Measurements from ENCODE around the gene LHPP. TPM values are rescaled to one million over a fixed set of nuclear protein-coding genes. Genes with fewer than 3 reads are reported as not detected.

LHPP gene
- total RNA-seq, 1 donor from 2014 or later: 18.8 TPM

- no peaks in the 10 kb centered on the region for H3K27me3 Mint-ChIP-seq (ENCODE audit: unreplicated experiment)
- peaks cover 5% of the 10 kb centered on the region for H3K9me3 Mint-ChIP-seq (ENCODE audit: unreplicated experiment)
- TF ChIP-seq, protein P1, sequence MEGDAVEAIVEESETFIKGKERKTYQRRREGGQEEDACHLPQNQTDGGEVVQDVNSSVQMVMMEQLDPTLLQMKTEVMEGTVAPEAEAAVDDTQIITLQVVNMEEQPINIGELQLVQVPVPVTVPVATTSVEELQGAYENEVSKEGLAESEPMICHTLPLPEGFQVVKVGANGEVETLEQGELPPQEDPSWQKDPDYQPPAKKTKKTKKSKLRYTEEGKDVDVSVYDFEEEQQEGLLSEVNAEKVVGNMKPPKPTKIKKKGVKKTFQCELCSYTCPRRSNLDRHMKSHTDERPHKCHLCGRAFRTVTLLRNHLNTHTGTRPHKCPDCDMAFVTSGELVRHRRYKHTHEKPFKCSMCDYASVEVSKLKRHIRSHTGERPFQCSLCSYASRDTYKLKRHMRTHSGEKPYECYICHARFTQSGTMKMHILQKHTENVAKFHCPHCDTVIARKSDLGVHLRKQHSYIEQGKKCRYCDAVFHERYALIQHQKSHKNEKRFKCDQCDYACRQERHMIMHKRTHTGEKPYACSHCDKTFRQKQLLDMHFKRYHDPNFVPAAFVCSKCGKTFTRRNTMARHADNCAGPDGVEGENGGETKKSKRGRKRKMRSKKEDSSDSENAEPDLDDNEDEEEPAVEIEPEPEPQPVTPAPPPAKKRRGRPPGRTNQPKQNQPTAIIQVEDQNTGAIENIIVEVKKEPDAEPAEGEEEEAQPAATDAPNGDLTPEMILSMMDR (IDR thresholded peaks at IDR 0.05): no peak
- no peak overlapping the region for H3K27ac Mint-ChIP-seq (ENCODE audit: unreplicated experiment)
- no peak for DNase-seq (ENCODE audit: extremely low spot score, unreplicated experiment)
- H3K36me3 Mint-ChIP-seq (ENCODE audit: unreplicated experiment): peaks cover 4% of the 10 kb centered on the region
- no peak overlapping the region for H3K4me3 Mint-ChIP-seq (ENCODE audit: unreplicated experiment)
- H3K4me1 Mint-ChIP-seq (ENCODE audit: unreplicated experiment): peaks cover 27% of the 10 kb centered on the region
Observed at GRCh38 chr10:124557167-124557566, 95.5 kb downstream of the LHPP start.

- peaks cover 30% of the 10 kb centered on the region for H3K4me1 Mint-ChIP-seq (ENCODE audit: unreplicated experiment)
- peaks cover 5% of the 10 kb centered on the region for H3K9me3 Mint-ChIP-seq (ENCODE audit: unreplicated experiment)
- no peak overlapping the region for H3K27ac Mint-ChIP-seq (ENCODE audit: unreplicated experiment)
- H3K4me3 Mint-ChIP-seq (ENCODE audit: unreplicated experiment): no peak overlapping the region
- DNase-seq (ENCODE audit: extremely low spot score, unreplicated experiment): no peak
- peaks cover 5% of the 10 kb centered on the region for H3K36me3 Mint-ChIP-seq (ENCODE audit: unreplicated experiment)
- H3K27me3 Mint-ChIP-seq (ENCODE audit: unreplicated experiment): no peaks in the 10 kb centered on the region
- TF ChIP-seq, protein P1 (IDR thresholded peaks at IDR 0.05): no peak
Observed at GRCh38 chr10:124557648-124558338, 96.2 kb downstream of the LHPP start.

- H3K9me3 Mint-ChIP-seq (ENCODE audit: unreplicated experiment): peaks cover 5% of the 10 kb centered on the region
- peak overlapping the region; percentile 52 for H3K27ac Mint-ChIP-seq (ENCODE audit: unreplicated experiment)
- peaks cover 5% of the 10 kb centered on the region for H3K36me3 Mint-ChIP-seq (ENCODE audit: unreplicated experiment)
- H3K27me3 Mint-ChIP-seq (ENCODE audit: unreplicated experiment): no peaks in the 10 kb centered on the region
- peaks cover 39% of the 10 kb centered on the region for H3K4me1 Mint-ChIP-seq (ENCODE audit: unreplicated experiment)
- TF ChIP-seq, protein P1 (IDR thresholded peaks at IDR 0.05): no peak
- H3K4me3 Mint-ChIP-seq (ENCODE audit: unreplicated experiment): no peak overlapping the region
- no peak for DNase-seq (ENCODE audit: extremely low spot score, unreplicated experiment)
Observed at GRCh38 chr10:124558339-124559321, 97.0 kb downstream of the LHPP start.

DNA sequence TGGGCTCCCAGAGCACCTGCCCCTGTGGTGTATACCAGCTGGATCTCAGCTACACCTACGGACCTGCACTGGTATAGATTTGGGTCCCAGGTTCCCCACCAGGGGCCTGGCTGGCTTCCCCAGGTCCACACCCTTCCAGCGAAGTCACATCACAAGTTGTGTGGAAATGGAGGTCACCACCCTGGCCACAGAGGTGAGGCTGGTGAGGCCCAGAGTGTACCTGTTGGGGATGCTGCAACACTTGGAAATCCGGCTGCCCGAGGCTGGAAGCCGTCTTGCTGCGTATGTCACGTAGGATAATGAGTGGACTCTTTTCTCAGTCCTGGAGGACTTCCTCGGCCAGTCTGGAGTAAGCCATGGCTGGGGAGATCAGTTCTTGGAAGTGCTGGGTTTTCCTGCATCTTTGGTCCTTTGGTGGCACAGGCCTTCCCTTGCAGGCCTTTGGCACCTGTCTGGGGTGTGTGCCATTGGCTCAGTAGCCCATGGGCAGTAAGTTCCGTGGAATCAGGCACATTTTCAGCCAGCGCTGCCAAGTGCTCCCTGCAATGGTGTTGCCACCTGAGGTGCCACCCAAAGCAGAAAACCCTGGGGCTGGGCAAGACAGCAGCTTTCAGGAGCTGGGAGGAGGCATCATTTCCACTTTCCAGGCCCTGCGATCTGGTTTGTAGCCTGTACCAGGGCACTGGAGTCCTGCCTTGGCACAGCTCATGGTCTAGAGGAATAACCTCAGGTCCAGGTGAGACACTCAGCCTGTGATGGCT is 97.9 kb downstream of the LHPP start:
- Mint-ChIP-seq H3K36me3 (ENCODE audit: unreplicated experiment) (peaks cover 5% of the 10 kb centered on the region), H3K27ac (ENCODE audit: unreplicated experiment) (peak overlapping the region; percentile 75), H3K27me3 (ENCODE audit: unreplicated experiment) (peaks cover 4% of the 10 kb centered on the region), H3K4me3 (ENCODE audit: unreplicated experiment) (no peak overlapping the region), H3K4me1 (ENCODE audit: unreplicated experiment) (peaks cover 42% of the 10 kb centered on the region), H3K9me3 (ENCODE audit: unreplicated experiment) (peaks cover 5% of the 10 kb centered on the region)
- TF ChIP-seq, protein P1 (IDR thresholded peaks at IDR 0.05): no peak
- no peak for DNase-seq (ENCODE audit: extremely low spot score, unreplicated experiment)

Data from osteocyte (in vitro differentiated cells).